Activated naive CD8-positive, alpha-beta T cell treated with anti-CD3 and anti-CD28 coated beads, Interleukin-2, amount 50 U/mL, for 16 hours (primary cell): ENCODE results near the gene NME7.
"Not testable (repeated sequence)": the region's sequence is repeated elsewhere in the genome, so short reads cannot be mapped to it uniquely, and the experiment has no call there.

ENCODE experiments used
- DNase-seq: peaks from one replicate; pipeline ENCODE4 v3.0.0-alpha.2; 2020; ENCODE audit warnings: low read depth, low spot score

The NME7 gene

GRCh38 chr1:169128562-169128961 is 239.0 kb downstream of the NME7 start:
- no peak for DNase-seq

- DNase-seq, result no peak
These were observed 240.3 kb downstream of the NME7 start for GRCh38 chr1:169127305-169127704.

GRCh38 chr1:169126335-169126734 is 241.3 kb downstream of the NME7 start:
- DNase-seq, result no peak

- DNase-seq, result not testable (repeated sequence)
These were observed 242.0 kb downstream of the NME7 start for GRCh38 chr1:169125597-169125996.

GRCh38 chr1:169124459-169124858 is 243.1 kb downstream of the NME7 start:
- DNase-seq, result no peak

GRCh38 chr1:169122976-169123375 is 244.6 kb downstream of the NME7 start:
- DNase-seq, result no peak

- DNase-seq, result no peak
These were observed 246.3 kb downstream of the NME7 start for GRCh38 chr1:169121146-169121923.

- DNase-seq, result no peak
These were observed 247.5 kb downstream of the NME7 start for GRCh38 chr1:169120066-169120465.

GRCh38 chr1:169119405-169119804 is 248.2 kb downstream of the NME7 start:
- no peak for DNase-seq

- no peak for DNase-seq
These were observed 249.4 kb downstream of the NME7 start for GRCh38 chr1:169118227-169118626.

- no peak for DNase-seq
These were observed 250.0 kb downstream of the NME7 start for GRCh38 chr1:169117599-169117998.

GRCh38 chr1:169117014-169117413 is 250.6 kb downstream of the NME7 start:
- DNase-seq, result no peak

GRCh38 chr1:169115891-169116585 is 251.6 kb downstream of the NME7 start:
- no peak for DNase-seq

GRCh38 chr1:169113613-169114119 is 253.9 kb downstream of the NME7 start:
- no peak for DNase-seq

- no peak for DNase-seq
These were observed 255.4 kb downstream of the NME7 start for GRCh38 chr1:169112241-169112640.

GRCh38 chr1:169111472-169111871 is 256.1 kb downstream of the NME7 start:
- DNase-seq, result no peak

GRCh38 chr1:169110689-169111447 is 256.7 kb downstream of the NME7 start:
- DNase-seq, result no peak

- no peak for DNase-seq
These were observed 257.4 kb downstream of the NME7 start for GRCh38 chr1:169110236-169110635.

GRCh38 chr1:169109561-169110134 is 257.9 kb downstream of the NME7 start:
- no peak for DNase-seq

GRCh38 chr1:169108863-169109560 is 258.6 kb downstream of the NME7 start:
- no peak for DNase-seq

GRCh38 chr1:169108223-169108622 is 259.4 kb downstream of the NME7 start:
- no peak for DNase-seq
